ENCODE results near the gene CRHR1.

DNA sequence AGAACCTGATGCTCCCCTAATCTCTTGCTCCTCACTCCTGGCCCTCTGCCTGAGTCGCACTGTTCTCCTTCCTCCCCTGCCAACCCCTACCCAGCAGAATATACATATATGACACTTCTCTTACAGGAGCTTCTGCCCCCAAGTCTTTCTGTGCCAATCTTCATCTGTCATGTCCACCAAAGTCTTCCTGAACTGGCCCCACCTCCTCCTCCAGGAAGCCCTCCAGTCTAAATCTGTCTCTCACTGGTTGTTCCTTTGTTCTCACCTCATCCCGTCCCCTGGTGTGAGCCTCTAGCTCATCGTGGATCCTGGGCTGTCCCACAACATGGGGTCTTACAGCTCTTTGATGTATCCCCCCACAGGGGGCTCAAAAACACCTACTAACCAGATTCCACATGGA is 8.3 kb downstream of the CRHR1 start:
- TF ChIP-seq CTCF (IDR thresholded peaks at IDR 0.05) (no peak), POLR2AphosphoS5 (IDR thresholded peaks at IDR 0.05) (no peak), POLR2A (IDR thresholded peaks at IDR 0.05) (no peak)
